Measurements from ENCODE around the gene KRT33B.

DNA sequence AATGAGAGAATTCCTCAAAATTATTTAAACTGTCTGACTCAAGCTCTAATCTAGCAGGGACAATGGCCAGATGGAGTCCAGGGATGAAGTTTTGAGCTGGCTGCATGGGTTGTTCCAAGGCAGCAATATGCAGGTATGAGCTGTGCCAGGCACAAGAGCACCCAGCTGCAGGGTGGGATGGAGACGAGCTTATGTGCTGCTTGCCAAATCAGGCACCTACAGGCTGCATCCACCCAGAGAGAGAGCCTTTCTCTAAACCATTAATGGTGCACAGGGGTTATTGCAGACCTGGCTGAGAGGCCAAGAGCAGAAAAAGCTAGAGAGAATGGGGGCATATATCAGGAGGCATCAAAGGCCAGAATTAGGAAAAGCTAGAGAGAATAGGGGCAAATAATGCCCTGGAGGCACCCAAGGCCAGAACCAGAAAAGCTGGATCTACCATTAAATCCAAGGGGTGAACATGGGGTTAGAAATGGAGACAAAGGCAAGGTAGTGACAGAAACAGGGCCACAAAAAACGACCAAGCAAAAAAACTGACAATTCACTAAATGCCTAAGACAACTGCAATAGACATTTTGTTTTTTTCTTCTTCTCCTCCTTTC is 29.9 kb downstream of the KRT33B start:
- TF ChIP-seq, protein P1, sequence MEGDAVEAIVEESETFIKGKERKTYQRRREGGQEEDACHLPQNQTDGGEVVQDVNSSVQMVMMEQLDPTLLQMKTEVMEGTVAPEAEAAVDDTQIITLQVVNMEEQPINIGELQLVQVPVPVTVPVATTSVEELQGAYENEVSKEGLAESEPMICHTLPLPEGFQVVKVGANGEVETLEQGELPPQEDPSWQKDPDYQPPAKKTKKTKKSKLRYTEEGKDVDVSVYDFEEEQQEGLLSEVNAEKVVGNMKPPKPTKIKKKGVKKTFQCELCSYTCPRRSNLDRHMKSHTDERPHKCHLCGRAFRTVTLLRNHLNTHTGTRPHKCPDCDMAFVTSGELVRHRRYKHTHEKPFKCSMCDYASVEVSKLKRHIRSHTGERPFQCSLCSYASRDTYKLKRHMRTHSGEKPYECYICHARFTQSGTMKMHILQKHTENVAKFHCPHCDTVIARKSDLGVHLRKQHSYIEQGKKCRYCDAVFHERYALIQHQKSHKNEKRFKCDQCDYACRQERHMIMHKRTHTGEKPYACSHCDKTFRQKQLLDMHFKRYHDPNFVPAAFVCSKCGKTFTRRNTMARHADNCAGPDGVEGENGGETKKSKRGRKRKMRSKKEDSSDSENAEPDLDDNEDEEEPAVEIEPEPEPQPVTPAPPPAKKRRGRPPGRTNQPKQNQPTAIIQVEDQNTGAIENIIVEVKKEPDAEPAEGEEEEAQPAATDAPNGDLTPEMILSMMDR (IDR thresholded peaks at IDR 0.05), result no peak
- TF ChIP-seq POLR2A (IDR thresholded peaks at IDR 0.05), result no peak

All from sigmoid colon (tissue), 3 donors.